COR-L47 (cell line): ENCODE results near the gene PRRX1.

Source experiments
- DNase-seq: peaks from one replicate; lab custom pipeline; 2025; lab: John Stamatoyannopoulos, UW

The PRRX1 gene

DNA sequence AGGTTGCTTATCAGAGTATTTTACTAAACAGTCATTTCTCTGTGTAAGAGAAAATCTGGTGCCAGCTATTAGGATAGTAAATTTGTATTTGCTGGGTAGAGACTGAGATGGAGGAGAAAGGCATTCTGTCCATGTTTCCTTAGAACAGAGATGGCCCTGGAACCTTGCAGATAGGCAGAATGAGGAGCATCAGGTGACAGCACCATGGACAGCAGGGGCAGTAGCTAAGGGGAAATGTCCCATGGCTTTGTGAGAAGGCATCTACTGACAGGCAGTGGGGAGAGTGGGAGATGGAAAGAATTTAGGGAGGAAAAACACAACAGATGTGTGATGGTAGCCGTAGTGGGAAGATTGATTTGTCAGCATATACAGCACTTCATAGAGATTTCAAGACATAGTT lies 105.0 kb downstream of the PRRX1 start:
- no peak for DNase-seq

DNA sequence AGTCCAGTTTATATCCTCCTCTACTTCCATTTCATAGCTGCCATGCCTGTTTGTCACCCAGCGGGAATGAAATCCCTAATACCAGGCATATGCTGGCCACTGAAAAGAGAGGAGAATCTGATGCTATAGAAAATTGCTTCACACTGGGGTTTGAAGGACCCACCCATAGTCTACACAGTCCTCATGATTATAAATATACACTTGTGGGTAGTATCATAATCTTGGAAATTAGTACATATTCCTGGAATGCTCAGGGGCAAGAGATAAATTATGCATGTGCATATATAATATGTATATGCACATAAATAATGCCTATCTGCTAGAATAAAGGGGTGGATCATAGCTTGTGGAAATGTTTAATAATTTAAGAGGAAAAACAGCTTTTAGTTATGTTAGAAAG lies 105.8 kb downstream of the PRRX1 start:
- DNase-seq: no peak

DNA sequence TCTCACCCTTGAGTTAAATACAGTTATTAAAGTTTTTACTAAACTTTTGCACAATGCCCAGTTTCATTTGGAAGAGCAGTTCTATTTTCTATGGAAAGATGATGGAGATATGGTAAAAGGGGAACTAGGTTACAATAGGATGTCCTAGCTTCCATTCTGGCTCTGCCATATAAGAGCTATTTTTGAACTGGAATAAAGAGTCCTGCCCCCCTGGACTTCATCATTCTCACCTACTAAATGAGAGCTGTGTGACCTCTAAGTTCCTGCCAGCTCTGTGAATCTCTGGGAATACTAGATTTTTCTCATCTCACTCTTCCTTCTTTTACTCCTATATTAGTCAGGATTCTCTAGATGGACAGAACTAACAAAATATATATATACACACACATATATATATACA lies 106.3 kb downstream of the PRRX1 start:
- no peak for DNase-seq

DNA sequence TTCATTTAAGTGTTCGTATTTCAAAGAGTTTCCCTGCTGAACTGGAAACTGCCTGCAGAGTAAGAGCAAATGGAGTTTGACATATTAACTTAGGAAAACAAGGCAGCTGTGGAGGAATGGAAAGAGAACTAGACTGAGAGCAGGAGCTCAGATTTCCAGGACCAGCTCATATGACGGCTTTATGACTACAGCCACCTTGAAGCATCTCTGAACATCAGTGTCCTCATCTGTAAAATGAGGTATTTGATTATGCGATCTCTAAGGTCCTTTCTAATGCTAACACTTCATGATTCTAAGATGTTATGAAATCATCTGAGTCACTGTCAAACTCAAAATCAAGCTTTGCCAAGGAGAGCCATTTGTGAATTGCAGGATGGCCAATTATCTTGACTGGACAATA lies 112.3 kb downstream of the PRRX1 start:
- DNase-seq: no peak

DNA sequence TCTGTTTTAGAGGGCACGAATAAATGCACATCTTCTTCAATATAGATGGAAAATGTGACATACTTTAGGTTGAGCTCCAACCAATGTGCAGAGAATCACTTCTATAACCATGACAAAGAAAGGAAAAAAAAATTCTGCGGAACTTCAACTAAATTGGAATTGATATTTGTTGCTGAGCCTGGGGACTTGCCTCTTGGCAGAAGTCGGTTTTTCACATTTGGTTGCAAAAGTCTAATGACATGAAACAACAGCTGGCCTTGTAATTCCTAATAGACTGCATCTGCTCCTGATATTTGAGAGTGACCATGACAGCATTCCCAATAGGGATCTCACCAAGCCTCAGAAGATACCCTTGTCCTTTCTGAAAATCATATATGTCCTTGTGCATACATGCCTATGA lies 112.8 kb downstream of the PRRX1 start:
- no peak for DNase-seq
